Activated CD8-positive, alpha-beta T cell treated with anti-CD3 and anti-CD28 coated beads, Interleukin-2, amount 10 ng/mL, durations not matched to agents 7 days and 5 days (primary cell): ENCODE measurements around the gene POTEI. TPM values are rescaled to one million over a fixed set of nuclear protein-coding genes. Genes with fewer than 3 reads are reported as not detected.
A peak's percentile ranks its signal among the peaks of the same experiment; 100 is the strongest.
"Not testable (repeated sequence)": the region's sequence is repeated elsewhere in the genome, so short reads cannot be mapped to it uniquely, and the experiment has no call there.

Experiments used
- ATAC-seq: fragments of 150-1000 bp; cut with Tn5 transposase; one replicate; pipeline ENCODE4 v1.10.0; 2021; ENCODE audit warnings: moderate library complexity
- CTCF ChIA-PET: fragments of 350-600 bp; sonication (Branson Sonifier 250); formaldehyde crosslinking; loops from one replicate; lab custom pipeline; 2021; ENCODE audit warnings: antibody characterized with exemption; lab: Charles Lee
- POLR2A ChIA-PET: fragments of 350-600 bp; sonication (Branson Sonifier 250); formaldehyde crosslinking; loops from one replicate; lab custom pipeline; 2021; ENCODE audit warnings: antibody characterized with exemption; lab: Charles Lee
- DNase-seq: peaks from one replicate; pipeline ENCODE4 v3.0.0-alpha.2; 2020
- H3K27ac Mint-ChIP-seq: one replicate; pipeline ENCODE4 v1.8.0; 2021; ENCODE audit warnings: mild to moderate bottlenecking, mixed read lengths
- H3K27me3 Mint-ChIP-seq: one replicate; pipeline ENCODE4 v1.8.0; 2021; ENCODE audit warnings: low read depth, mixed read lengths
- H3K36me3 Mint-ChIP-seq: one replicate; pipeline ENCODE4 v1.8.0; 2021; ENCODE audit warnings: low read depth, mixed read lengths
- H3K4me1 Mint-ChIP-seq: one replicate; pipeline ENCODE4 v1.8.0; 2021; ENCODE audit warnings: low read depth, mixed read lengths
- H3K4me3 Mint-ChIP-seq: one replicate; pipeline ENCODE4 v1.8.0; 2021; ENCODE audit warnings: mild to moderate bottlenecking, mixed read lengths
- H3K9me3 Mint-ChIP-seq: one replicate; pipeline ENCODE4 v1.8.0; 2022; ENCODE audit warnings: mixed read lengths; ENCODE audit not compliant: insufficient read depth
- total RNA-seq, 2 experiments: library from RNA; stranded (reverse); gene quantifications; one replicate each; pipeline ENCODE4 v1.2.3, GENCODE V29; 2021

The POTEI gene
- total RNA-seq, 2 experiments from 2014 or later, result not detected

DNA sequence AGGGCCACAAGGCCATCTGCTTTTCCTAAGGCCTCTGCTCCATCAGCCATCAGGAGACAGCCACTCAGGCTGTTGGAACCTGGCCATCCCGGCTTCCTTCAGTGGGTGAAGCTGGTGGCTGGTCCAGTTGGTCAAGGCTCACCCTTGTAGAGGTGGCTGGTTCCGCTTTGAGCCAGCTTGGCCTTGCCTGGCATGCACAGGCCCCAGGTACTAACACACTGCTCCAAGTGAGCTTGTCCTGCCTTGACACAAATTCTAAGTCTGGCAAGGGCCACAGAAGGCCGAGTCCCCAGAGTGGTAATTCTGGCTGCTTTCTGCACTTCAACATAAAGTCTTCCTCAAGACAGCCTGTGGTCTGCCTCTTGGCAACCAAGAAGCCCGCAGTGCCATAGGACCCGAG, 56.2 kb downstream of the POTEI start:
- DNase-seq, H3K4me3 Mint-ChIP-seq, H3K27me3 Mint-ChIP-seq, H3K9me3 Mint-ChIP-seq, H3K36me3 Mint-ChIP-seq, ATAC-seq, CTCF ChIA-PET, H3K4me1 Mint-ChIP-seq, POLR2A ChIA-PET, H3K27ac Mint-ChIP-seq: not testable (repeated sequence)

DNA sequence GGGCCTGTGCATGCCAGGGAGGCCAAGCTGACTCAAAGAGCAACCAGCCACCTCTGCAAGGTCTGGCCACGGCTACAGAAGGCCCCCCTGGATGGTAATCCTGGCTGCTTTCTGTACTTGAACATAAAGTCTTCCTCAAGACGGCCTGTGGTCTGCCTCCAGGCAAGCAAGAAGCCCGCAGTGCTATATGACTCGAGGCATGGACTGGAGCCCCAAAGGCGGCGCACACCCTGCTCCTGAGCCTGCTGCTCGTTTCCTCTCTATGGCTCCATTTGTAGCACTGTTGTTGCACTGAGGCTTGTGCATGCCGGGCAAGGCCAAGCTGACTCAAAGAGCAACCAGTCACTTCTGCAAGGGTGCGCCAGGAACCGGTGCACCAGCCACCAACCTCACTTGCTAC, 57.3 kb downstream of the POTEI start:
- POLR2A ChIA-PET, H3K27ac Mint-ChIP-seq, H3K4me3 Mint-ChIP-seq, DNase-seq, H3K4me1 Mint-ChIP-seq, H3K36me3 Mint-ChIP-seq, CTCF ChIA-PET, ATAC-seq, H3K27me3 Mint-ChIP-seq, H3K9me3 Mint-ChIP-seq: not testable (repeated sequence)

DNA sequence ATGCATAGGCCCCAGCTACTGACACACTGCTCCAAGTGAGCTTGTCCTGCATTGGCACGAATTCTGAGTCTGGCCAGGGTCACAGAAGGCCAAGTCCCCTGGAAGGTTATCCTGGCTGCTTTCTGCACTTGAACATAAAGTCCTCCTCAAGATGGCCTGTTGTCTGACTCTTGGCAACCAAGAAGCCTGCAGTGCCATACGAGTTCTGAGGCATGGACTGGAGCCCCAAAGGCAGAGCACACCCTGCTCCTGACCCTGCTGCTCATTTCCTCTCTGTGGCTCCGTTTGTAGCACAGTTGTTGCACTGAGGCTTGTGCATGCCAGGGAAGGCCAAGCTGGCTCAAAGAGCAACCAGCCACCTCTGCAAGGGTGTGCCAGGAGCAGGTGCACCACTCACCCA, 57.9 kb downstream of the POTEI start:
- ATAC-seq, H3K4me1 Mint-ChIP-seq, DNase-seq, H3K36me3 Mint-ChIP-seq, H3K27ac Mint-ChIP-seq, POLR2A ChIA-PET, H3K27me3 Mint-ChIP-seq, CTCF ChIA-PET, H3K4me3 Mint-ChIP-seq, H3K9me3 Mint-ChIP-seq: not testable (repeated sequence)

DNA sequence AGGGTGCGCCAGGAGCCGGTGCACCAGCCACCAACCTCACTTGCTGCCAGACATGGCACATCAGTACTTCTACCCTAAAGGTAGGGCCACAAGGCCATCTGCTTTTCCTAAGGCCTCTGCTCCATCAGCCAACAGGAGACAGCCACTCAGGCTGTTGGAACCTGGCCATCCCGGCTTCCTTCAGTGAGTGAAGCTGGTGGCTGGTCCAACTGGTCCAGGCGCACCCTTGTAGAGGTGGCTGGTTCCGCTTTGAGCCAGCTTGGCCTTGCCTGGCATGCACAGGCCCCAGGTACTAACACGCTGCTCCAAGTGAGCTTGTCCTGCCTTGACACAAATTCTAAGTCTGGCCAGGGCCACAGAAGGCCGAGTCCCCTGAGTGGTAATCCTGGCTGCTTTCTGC, 58.8 kb downstream of the POTEI start:
- ATAC-seq, H3K4me1 Mint-ChIP-seq, CTCF ChIA-PET, H3K27me3 Mint-ChIP-seq, DNase-seq, H3K9me3 Mint-ChIP-seq, H3K27ac Mint-ChIP-seq, H3K36me3 Mint-ChIP-seq, POLR2A ChIA-PET, H3K4me3 Mint-ChIP-seq: not testable (repeated sequence)

DNA sequence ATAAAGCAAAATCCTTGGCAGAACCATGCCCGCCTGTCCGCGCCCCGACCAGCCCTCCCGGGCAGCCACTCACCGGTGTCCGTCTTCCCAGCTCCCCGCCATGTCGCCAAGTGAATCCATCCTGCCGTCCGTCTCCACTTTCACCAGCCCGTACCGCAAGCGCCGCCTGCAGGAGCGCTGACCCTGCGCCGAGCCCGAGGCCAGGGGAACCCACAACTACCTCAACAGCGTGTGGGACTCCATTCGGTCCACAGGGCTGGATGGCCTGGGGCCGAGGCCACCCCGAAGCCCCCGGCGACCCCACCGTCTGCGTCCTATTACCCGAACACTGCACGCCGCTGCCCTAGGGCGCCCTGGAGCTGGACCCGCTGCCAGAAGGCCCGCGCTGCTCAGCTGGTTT, 81.5 kb downstream of the POTEI start:
- H3K36me3 Mint-ChIP-seq, POLR2A ChIA-PET, H3K9me3 Mint-ChIP-seq, CTCF ChIA-PET, H3K27ac Mint-ChIP-seq, H3K4me1 Mint-ChIP-seq: not testable (repeated sequence)
- Mint-ChIP-seq H3K4me3 (peak overlapping the region; percentile 36), H3K27me3 (peaks cover 14% of the 10 kb centered on the region)
- peak; percentile 57 for ATAC-seq
- peak; percentile 22 for DNase-seq

DNA sequence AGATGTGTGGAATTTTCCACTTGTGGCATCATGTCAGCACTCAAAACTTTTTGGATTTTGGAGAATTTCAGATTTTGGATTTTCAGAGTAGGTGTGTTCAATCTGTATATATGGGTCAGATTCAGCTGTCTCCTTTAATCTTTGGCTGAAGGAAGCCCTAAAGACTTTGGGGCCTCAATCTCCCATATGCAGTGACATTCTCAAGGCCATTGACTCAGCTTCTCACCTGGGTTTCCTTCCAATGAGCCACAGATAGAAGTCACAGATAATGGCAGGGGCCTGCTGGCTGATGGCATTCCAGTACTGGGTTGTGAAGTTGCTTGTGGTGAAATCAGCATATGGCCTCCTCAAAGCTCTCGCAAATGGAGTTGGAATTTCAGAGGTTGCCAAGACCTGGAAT, 90.3 kb downstream of the POTEI start:
- H3K4me3 Mint-ChIP-seq, POLR2A ChIA-PET, ATAC-seq, H3K27me3 Mint-ChIP-seq, H3K4me1 Mint-ChIP-seq, DNase-seq, H3K36me3 Mint-ChIP-seq, H3K9me3 Mint-ChIP-seq, H3K27ac Mint-ChIP-seq, CTCF ChIA-PET: not testable (repeated sequence)

DNA sequence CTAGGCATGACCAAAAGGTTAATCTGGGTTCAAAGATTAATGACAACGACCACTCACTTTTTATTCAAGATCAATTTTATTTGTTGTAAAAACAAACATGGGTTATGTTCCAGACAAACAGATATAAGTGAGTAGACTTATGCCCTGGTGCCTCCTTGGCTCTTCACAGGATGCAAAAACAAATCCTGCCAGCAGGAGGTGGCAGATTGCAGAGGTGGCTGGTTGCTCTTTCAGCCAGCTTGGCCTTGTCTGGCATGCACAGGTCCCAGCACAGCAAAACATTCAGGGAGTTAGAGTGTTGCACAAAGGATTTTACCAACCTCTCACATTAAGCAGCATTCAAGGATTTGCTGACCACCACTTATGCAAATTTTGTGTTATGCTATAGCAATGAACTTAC, 92.4 kb downstream of the POTEI start:
- H3K27me3 Mint-ChIP-seq, H3K9me3 Mint-ChIP-seq, H3K4me3 Mint-ChIP-seq, POLR2A ChIA-PET, H3K27ac Mint-ChIP-seq, H3K4me1 Mint-ChIP-seq, H3K36me3 Mint-ChIP-seq, ATAC-seq, CTCF ChIA-PET: not testable (repeated sequence)
- peak; percentile 38 for DNase-seq

Other genes with a start within 250 kb of the POTEI start
- 10 to 100 TPM; 80.7 to 88.6 TPM for gene IMP4, start 166.4 kb downstream of the POTEI start, total RNA-seq
- gene PTPN18, start 153.3 kb downstream of the POTEI start, total RNA-seq, result 10 to 100 TPM; 67.0 to 71.9 TPM
- not detected for gene CFC1B, start 11.9 kb upstream of the POTEI start, total RNA-seq
- gene CFC1, start 90.2 kb upstream of the POTEI start, total RNA-seq, result not detected
- not detected for gene POTEJ, start 102.1 kb upstream of the POTEI start, total RNA-seq
- gene GPR148, start 219.7 kb upstream of the POTEI start, total RNA-seq, result not detected
- not detected for gene AMER3, start 246.2 kb upstream of the POTEI start, total RNA-seq